KMS-11 (cell line): Measurements from ENCODE around the gene RTN4R.
"Not testable (repeated sequence)": the region's sequence is repeated elsewhere in the genome, so short reads cannot be mapped to it uniquely, and the experiment has no call there.

Source experiments
- H2AFZ ChIP-seq: fragments of 200-600 bp; sonication (generic); 2 replicates; pipeline ENCODE4 v1.6.1; 2016; ENCODE audit warnings: antibody characterized with exemption, mixed run types, low read depth
- H3K27ac ChIP-seq: fragments of 200-600 bp; sonication (generic); 2 replicates; pipeline ENCODE4 v1.6.1; 2016; ENCODE audit warnings: mild to moderate bottlenecking, mixed run types
- H3K27me3 ChIP-seq: fragments of 200-600 bp; sonication (generic); 2 replicates; pipeline ENCODE4 v1.6.1; 2017; ENCODE audit warnings: mild to moderate bottlenecking, low read depth, mixed run types, moderate library complexity; ENCODE audit not compliant: insufficient read depth
- H3K36me3 ChIP-seq: fragments of 200-600 bp; sonication (generic); 2 replicates; pipeline ENCODE4 v1.6.1; 2017; ENCODE audit warnings: mild to moderate bottlenecking, mixed run types; ENCODE audit not compliant: insufficient read depth
- H3K4me1 ChIP-seq: fragments of 200-600 bp; sonication (generic); 2 replicates; pipeline ENCODE4 v1.6.1; 2016; ENCODE audit warnings: mild to moderate bottlenecking, low read depth, mixed run types; ENCODE audit not compliant: poor library complexity, severe bottlenecking
- H3K4me2 ChIP-seq: fragments of 200-600 bp; sonication (generic); 2 replicates; pipeline ENCODE4 v1.7.0; 2016; ENCODE audit warnings: mild to moderate bottlenecking, mixed run types
- H3K4me3 ChIP-seq: fragments of 200-600 bp; sonication (generic); IDR thresholded peaks from 2 replicates; pipeline ENCODE4 v1.6.1; 2017; ENCODE audit warnings: low read depth, low read length, mixed read lengths; ENCODE audit not compliant: insufficient read depth
- H3K79me2 ChIP-seq: fragments of 200-600 bp; sonication (generic); 2 replicates; pipeline ENCODE4 v1.6.1; 2016; ENCODE audit warnings: low read depth, mixed run types; ENCODE audit not compliant: insufficient read depth
- H3K9ac ChIP-seq: fragments of 200-600 bp; sonication (generic); 2 replicates; pipeline ENCODE4 v1.6.1; 2016; ENCODE audit warnings: mild to moderate bottlenecking, mixed run types
- H4K20me1 ChIP-seq: fragments of 200-600 bp; sonication (generic); 2 replicates; pipeline ENCODE4 v1.6.1; 2016; ENCODE audit warnings: mild to moderate bottlenecking, mixed run types; ENCODE audit not compliant: insufficient read depth
- TF ChIP-seq, protein P1 (sequence below): fragments of 200-600 bp; sonication (generic); conservative IDR thresholded peaks from 2 replicates; pipeline ENCODE4 v1.6.1; 2017; ENCODE audit warnings: low read depth, mild to moderate bottlenecking, antibody characterized with exemption, low read length, moderate library complexity, mixed read lengths

RTN4R gene

DNA sequence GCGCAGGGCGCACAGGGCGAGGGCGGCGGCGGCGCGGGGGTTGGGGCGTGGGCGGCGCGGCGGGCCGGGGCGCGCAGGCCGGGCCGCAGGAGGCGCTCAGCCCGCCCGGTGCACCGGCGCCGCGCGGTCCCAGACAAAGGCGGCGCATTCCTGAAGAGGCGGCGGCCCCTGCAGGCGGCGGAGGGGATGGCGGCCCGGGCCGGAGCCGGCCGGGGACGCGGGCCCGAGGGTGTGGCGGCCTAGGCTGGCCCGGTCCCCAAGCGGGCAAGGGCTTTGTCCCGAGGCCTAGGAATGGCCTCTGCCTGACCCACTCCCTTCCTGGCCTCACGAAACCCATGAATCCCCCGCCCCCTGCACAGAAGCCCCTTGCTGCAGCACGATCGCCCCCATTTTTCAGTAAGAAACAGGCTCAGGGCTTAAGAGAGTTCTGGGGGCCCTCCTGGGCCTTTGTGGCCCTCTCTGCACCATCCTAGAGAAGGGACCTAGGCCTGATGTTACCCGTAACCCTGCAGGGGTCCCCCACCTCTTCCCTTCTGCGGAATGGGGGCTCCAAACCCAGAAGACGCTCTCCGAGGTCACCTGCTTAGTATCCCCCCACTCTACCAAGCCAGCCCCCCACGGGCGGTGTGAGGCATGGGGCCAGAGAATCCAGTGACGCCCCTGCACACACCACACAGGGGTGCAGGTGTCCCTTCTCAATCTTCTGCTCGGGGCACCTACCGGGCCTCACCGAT, at the start of gene RTN4R:
Gene RTN4R, minus strand, starts transcription at position 40 of the 734 bp plus-strand sequence. CDS start 226 bp downstream, outside the sequence.
- TF ChIP-seq, protein P1, sequence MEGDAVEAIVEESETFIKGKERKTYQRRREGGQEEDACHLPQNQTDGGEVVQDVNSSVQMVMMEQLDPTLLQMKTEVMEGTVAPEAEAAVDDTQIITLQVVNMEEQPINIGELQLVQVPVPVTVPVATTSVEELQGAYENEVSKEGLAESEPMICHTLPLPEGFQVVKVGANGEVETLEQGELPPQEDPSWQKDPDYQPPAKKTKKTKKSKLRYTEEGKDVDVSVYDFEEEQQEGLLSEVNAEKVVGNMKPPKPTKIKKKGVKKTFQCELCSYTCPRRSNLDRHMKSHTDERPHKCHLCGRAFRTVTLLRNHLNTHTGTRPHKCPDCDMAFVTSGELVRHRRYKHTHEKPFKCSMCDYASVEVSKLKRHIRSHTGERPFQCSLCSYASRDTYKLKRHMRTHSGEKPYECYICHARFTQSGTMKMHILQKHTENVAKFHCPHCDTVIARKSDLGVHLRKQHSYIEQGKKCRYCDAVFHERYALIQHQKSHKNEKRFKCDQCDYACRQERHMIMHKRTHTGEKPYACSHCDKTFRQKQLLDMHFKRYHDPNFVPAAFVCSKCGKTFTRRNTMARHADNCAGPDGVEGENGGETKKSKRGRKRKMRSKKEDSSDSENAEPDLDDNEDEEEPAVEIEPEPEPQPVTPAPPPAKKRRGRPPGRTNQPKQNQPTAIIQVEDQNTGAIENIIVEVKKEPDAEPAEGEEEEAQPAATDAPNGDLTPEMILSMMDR = peak; percentile 35; the same call in 1 of the 2 replicates
- Histone ChIP-seq H3K79me2 (no peaks in the 10 kb centered on the region), H4K20me1 (no peaks in the 10 kb centered on the region), H3K36me3 (no peaks in the 10 kb centered on the region), H3K4me2 (0 out of 2 replicates have a peak within 1 kb of the TSS, but pooled peaks have one; percentile 21), H3K27ac (no peak within 1 kb of the TSS), H3K27me3 (peaks cover 37% of the 10 kb centered on the region; the same call in 1 of the 2 replicates), H3K9ac (no peak within 1 kb of the TSS), H3K4me1 (no peaks in the 10 kb centered on the region), H2AFZ (no peak within 1 kb of the TSS), H3K4me3 (no peak within 1 kb of the TSS)

DNA sequence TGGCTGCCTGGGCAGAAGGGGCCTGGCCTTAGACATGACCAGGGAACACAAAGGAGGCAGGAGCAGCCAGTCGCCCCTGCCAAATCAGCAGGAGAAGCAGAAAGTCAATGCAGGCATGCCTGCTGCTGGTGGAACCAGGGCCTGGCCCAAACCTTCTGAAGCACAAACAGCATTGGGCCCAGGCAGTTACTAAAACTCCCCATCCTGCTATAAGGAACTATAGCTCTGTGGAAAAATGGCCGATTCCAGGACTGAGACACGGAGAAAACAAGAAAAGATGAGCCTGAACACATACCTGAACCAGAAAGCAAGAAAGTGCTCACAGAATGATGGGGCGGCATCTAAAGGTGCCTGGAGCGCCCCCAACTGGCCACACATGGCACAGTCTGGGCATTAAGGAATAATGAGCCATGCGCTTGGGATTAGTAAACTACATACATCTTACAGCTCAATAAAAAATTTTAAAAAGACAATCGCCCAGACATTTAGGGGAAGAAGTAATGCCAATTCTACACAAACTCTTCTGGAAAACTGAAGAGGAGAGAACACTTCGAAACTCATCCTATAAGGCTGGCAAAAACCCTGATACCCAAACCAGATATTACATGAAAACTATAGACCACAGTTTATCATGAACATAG, 49.4 kb upstream of the RTN4R start:
- TF ChIP-seq, protein P1 = peak; percentile 75
- H3K36me3 ChIP-seq, H3K79me2 ChIP-seq, H3K9ac ChIP-seq, H3K27ac ChIP-seq, H4K20me1 ChIP-seq, H3K4me2 ChIP-seq, H3K4me3 ChIP-seq, H2AFZ ChIP-seq, H3K27me3 ChIP-seq: not testable (repeated sequence)
- H3K4me1 ChIP-seq = peaks cover 12% of the 10 kb centered on the region

DNA sequence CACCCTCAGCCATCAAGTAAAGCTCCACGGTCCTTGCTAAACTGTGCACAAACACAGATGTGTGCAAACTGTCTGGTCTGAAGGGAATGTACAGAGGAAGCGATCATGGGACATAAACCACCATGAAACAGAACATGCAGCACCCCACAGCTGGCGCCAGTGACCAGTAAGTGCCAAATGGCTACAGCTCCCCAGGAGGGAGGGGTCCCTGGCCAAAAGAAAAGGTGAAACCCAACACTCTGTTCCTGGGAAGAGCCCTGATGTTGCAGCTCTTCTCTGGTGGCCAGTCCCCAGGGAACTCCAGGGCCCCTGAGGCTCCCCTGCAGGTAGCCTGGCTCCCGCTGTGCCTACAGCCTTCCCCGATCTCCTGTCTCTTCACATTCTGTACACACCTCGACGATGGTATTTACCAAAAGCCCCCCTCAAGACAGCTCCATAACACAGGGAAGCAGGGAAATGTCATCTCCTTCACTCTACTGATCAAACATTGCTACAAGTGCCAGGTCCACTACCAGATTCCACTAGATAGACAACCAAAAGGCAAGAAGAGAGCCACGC, 48.8 kb upstream of the RTN4R start:
- Histone ChIP-seq H4K20me1 (no peaks in the 10 kb centered on the region), H3K9ac (no peak overlapping the region), H3K27me3 (no peaks in the 10 kb centered on the region), H3K27ac (no peak overlapping the region), H3K36me3 (no peaks in the 10 kb centered on the region), H3K4me3 (no peak overlapping the region), H3K79me2 (no peaks in the 10 kb centered on the region), H2AFZ (no peak overlapping the region), H3K4me2 (no peak overlapping the region), H3K4me1 (peaks cover 12% of the 10 kb centered on the region)
- TF ChIP-seq, protein P1 = no peak

DNA sequence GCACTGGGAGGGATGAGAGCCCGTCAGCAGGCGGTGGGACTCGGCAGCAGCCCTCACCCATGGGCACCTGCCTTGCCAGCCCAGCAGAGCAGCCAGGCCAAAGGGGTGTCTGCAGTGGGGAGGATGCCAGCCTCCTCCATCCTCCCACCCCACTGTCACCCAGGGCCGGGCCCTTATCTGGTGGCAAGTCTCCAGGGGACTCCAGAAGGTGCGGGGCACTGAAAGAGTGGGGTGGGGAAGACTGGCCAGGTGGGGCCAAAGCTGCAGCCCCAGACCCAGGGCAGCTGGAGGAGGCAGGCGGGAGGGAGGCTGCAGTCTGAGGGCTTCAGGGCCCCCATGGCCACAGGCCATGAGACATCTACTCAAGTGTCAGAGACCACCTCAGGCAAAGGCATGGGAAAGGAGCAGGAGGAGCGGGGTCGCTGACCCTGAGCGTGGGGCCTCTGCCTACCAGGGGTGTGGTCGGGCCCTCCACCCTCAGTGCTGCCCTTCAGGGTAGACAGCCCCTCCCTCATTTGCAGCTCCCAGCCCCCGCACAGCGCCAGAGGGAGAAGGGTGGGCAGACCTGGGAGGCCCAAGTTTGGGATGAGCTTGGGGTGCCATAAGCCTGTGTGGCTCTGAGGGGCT, 48.2 kb upstream of the RTN4R start:
- no peaks in the 10 kb centered on the region for H3K36me3 ChIP-seq
- H3K27ac ChIP-seq = no peak overlapping the region
- TF ChIP-seq, protein P1 = no peak
- H3K4me2 ChIP-seq = no peak overlapping the region
- no peak overlapping the region for H3K9ac ChIP-seq
- H3K4me1 ChIP-seq = peaks cover 12% of the 10 kb centered on the region
- no peaks in the 10 kb centered on the region for H3K27me3 ChIP-seq
- no peaks in the 10 kb centered on the region for H3K79me2 ChIP-seq
- no peak overlapping the region for H3K4me3 ChIP-seq
- H2AFZ ChIP-seq = no peak overlapping the region
- no peaks in the 10 kb centered on the region for H4K20me1 ChIP-seq
